A673 (cell line): ENCODE data around the gene POU3F3. TPM values are rescaled to one million over a fixed set of nuclear protein-coding genes. Genes with fewer than 3 reads are reported as not detected.
A peak's percentile ranks its signal among the peaks of the same experiment; 100 is the strongest.

Source experiments
- BruUV-seq: library from RNA; stranded (reverse); fragments of 400-500 nt; replicated peaks from 2 replicates; lab custom pipeline; 2021; lab: Mats Ljungman, UMichigan
- CTCF ChIA-PET: fragments of 300-600 bp; sonication (Branson Sonifier 250); formaldehyde crosslinking; loops from one replicate; lab custom pipeline; 2022; ENCODE audit warnings: antibody characterized with exemption; lab: Charles Lee
- POLR2A ChIA-PET: fragments of 300-600 bp; sonication (Branson Sonifier 250); formaldehyde crosslinking; loops from one replicate; lab custom pipeline; 2022; ENCODE audit warnings: antibody characterized with exemption; ENCODE audit not compliant: low non-redundant PET; lab: Charles Lee
- DNase-seq: peaks from one replicate; pipeline ENCODE4 v3.0.0-alpha.2; 2015; ENCODE audit warnings: low spot score
- H3K27ac ChIP-seq: fragments of 200-600 bp; sonication (generic); 2 replicates; pipeline ENCODE4 v1.5.1; 2016; ENCODE audit warnings: mixed run types, low read depth, mild to moderate bottlenecking, mixed read lengths, antibody characterized with exemption, low read length; ENCODE audit not compliant: poor library complexity, severe bottlenecking
- H3K27me3 ChIP-seq: fragments of 200-600 bp; sonication (generic); replicated peaks from 2 replicates; pipeline ENCODE4 v1.6.1; 2017; ENCODE audit warnings: mixed run types, low read depth, mild to moderate bottlenecking, mixed read lengths, antibody characterized with exemption, low read length; ENCODE audit not compliant: insufficient read depth, poor library complexity
- H3K36me3 ChIP-seq: fragments of 200-600 bp; sonication (generic); 2 replicates; pipeline ENCODE4 v1.6.1; 2016; ENCODE audit warnings: mixed run types, mild to moderate bottlenecking, mixed read lengths, antibody characterized with exemption, low read length; ENCODE audit not compliant: insufficient read depth, poor library complexity, severe bottlenecking
- H3K4me1 ChIP-seq: fragments of 200-600 bp; sonication (generic); 2 replicates; pipeline ENCODE4 v1.6.1; 2017; ENCODE audit warnings: mixed run types, mild to moderate bottlenecking, mixed read lengths, antibody characterized with exemption, low read length; ENCODE audit not compliant: insufficient read depth, poor library complexity, severe bottlenecking
- H3K4me3 ChIP-seq: fragments of 200-600 bp; sonication (generic); 2 replicates; pipeline ENCODE4 v1.5.1; 2016; ENCODE audit warnings: low read depth, mixed run types, mild to moderate bottlenecking, mixed read lengths, low read length; ENCODE audit not compliant: poor library complexity, severe bottlenecking
- H3K9me3 ChIP-seq: fragments of 200-600 bp; sonication (generic); 2 replicates; pipeline ENCODE4 v1.6.1; 2016; ENCODE audit warnings: mixed run types, low read depth, mild to moderate bottlenecking, mixed read lengths, antibody characterized with exemption, low read length; ENCODE audit not compliant: poor library complexity, severe bottlenecking
- CTCF ChIP-seq: fragments of 300-800, 200-600 bp; sonication (generic); conservative IDR thresholded peaks from 2 replicates; pipeline ENCODE4 v1.5.1; 2017; ENCODE audit warnings: low read depth, mild to moderate bottlenecking, antibody characterized with exemption, low read length, moderate library complexity, mixed read lengths
- EZH2 ChIP-seq: fragments of 200-600 bp; sonication (generic); IDR thresholded peaks from 2 replicates; pipeline ENCODE4 v1.6.1; 2017; ENCODE audit warnings: borderline replicate concordance, low read depth, mild to moderate bottlenecking, mixed read lengths, antibody characterized with exemption, low read length; ENCODE audit not compliant: poor library complexity, severe bottlenecking
- intact Hi-C: fragments of 100-400 bp; cut with micrococcal nuclease; formaldehyde crosslinking; loops from one replicate; pipeline ENCODE4 v1.10.0; 2022; ENCODE audit not compliant: unreplicated experiment
- total RNA-seq: library from RNA; stranded (reverse); gene quantifications from 2 replicates; pipeline ENCODE4 v1.2.3, GENCODE V29; 2021

POU3F3 gene
- total RNA-seq, 1 experiment from 2014 or later, result not detected

- Histone ChIP-seq H3K4me1 (peaks cover 6% of the 10 kb centered on the region), H3K4me3 (peak overlapping the region; percentile 43), H3K27me3 (peaks cover 83% of the 10 kb centered on the region), H3K27ac (no peak overlapping the region), H3K9me3 (no peaks in the 10 kb centered on the region), H3K36me3 (no peaks in the 10 kb centered on the region)
- intact Hi-C loops, result loop anchor here (10.0 kb wide), 1 partner anchor 229 kb away; no protein-coding TSS in a partner anchor
- no TSS peak for BruUV-seq
- ChIA-PET POLR2A (no interaction called here), CTCF (no interaction called here)
- DNase-seq, result no peak
- TF ChIP-seq CTCF, result no peak
- TF ChIP-seq EZH2, result no peak
These were observed 1.5 kb downstream of the POU3F3 start for GRCh38 chr2:104855221-104856085.

GRCh38 chr2:104856086-104856972 is 2.4 kb downstream of the POU3F3 start:
- H3K9me3 ChIP-seq, result no peaks in the 10 kb centered on the region
- peaks cover 83% of the 10 kb centered on the region for H3K27me3 ChIP-seq
- BruUV-seq, result no TSS peak
- H3K27ac ChIP-seq, result no peak overlapping the region
- intact Hi-C loops, result loop anchor here (10.0 kb wide), 1 partner anchor 228 kb away; no protein-coding TSS in a partner anchor
- ChIA-PET POLR2A (interaction anchor here (0.7 kb wide), 1 partner anchor 1429 kb away, joined by 4 read pairs; no protein-coding TSS in a partner anchor), CTCF (no interaction called here)
- H3K4me1 ChIP-seq, result peaks cover 6% of the 10 kb centered on the region
- no peak for DNase-seq
- no peak for TF ChIP-seq CTCF
- TF ChIP-seq EZH2, result no peak
- H3K4me3 ChIP-seq, result no peak overlapping the region
- no peaks in the 10 kb centered on the region for H3K36me3 ChIP-seq

GRCh38 chr2:104856973-104857261 is 3.0 kb downstream of the POU3F3 start:
- POLR2A ChIA-PET, result no interaction called here
- H3K36me3 ChIP-seq, result no peaks in the 10 kb centered on the region
- TF ChIP-seq EZH2 (no peak), CTCF (no peak)
- no peak overlapping the region for H3K27ac ChIP-seq
- no peaks in the 10 kb centered on the region for H3K9me3 ChIP-seq
- CTCF ChIA-PET, result no interaction called here
- H3K4me1 ChIP-seq, result peaks cover 6% of the 10 kb centered on the region
- H3K27me3 ChIP-seq, result peaks cover 83% of the 10 kb centered on the region
- BruUV-seq, result no TSS peak
- H3K4me3 ChIP-seq, result no peak overlapping the region
- intact Hi-C loops, result loop anchor here (10.0 kb wide), 1 partner anchor 228 kb away; no protein-coding TSS in a partner anchor
- DNase-seq, result no peak
